Measurements from ENCODE around the gene SMIM10L1.

The SMIM10L1 gene

DNA sequence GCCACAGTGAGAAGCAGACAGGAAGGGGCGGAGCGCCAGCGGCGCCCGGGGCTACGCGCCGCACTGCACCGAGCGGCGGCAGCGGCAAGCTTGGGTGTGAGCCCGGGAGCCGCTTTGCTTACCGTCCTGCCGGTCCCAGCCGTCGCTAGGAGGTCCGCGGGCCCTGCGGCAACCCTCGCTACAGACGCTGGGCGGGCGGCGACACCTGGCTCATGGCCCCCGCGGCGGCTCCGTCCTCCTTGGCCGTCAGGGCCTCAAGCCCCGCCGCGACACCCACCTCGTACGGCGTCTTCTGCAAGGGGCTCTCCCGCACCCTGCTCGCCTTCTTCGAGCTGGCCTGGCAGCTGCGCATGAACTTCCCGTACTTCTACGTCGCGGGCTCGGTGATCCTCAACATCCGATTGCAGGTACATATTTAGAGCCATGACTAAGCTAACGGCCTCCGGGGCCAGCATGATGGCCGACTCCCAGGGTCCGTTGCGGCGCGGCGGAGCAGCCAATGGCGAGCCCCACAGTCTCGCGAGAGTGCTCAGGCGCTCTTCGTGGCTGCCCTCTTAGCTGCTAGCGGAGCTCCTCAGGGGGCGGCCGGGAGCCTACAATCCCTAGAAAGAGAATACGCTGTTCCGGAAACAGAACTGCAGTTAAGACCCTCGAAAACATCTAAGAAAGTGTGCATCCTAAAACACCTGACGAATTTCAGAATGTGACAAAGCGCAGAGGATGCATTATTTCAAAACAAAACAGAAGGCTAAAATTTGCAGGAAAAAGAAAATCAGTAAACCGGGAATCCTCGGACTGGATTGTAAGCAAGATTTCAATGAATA, at the start of gene SMIM10L1:
SMIM10L1 (plus strand) TSS at position 50 of the 824 bp plus-strand sequence; CDS start at position 213, 163 bp downstream.
- DNase-seq: peak; percentile 80 to 97 (median 91)
- intact Hi-C loops (cut with DNase I): no loop called here

DNA sequence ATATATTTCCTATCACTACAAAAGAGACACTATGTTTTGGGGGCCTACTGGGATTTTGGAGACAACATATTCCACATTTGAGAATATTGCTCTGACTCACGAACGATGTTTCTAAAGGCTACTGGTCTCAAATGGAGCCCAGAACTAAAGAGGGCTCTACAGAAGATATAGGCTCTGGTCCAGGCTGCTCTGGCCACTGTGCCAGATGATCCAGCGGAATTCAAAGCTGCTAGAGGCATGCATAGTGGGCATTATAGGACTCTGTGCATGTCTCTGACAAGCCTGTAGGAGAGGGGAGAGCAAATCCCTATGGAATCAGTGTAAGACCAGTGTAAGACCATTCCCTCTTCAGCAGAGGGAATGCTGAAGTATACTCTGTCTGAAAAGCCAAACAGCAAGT, 40.6 kb upstream of the SMIM10L1 start:
- no peak for DNase-seq
- intact Hi-C loops (cut with DNase I): no loop called here

DNA sequence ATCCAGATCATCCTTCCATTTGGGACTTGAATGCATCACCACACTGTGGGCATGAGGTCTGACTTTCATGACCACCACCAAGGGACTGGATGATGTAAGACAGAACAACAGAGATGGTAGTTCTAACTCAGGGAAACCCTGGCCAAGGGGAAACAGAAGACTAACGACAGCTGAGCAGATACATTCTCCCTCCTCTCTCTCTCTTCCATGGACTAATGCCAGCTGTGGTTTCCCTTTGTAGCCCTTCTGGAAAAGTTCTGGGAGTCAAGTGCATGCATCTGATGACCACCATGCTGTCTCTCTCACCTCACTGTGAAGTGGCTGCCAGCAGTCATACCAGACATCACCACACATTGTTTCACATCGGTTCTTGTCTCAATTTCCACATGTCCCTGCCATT, 40.0 kb upstream of the SMIM10L1 start:
- intact Hi-C loops (cut with DNase I): no loop called here
- no peak for DNase-seq

- peak in 1 of 42 donors; percentile 6 for DNase-seq
Observed at GRCh38 chr12:11133162-11133561, 37.8 kb upstream of the SMIM10L1 start.

GRCh38 chr12:11133816-11134215, 37.2 kb upstream of the SMIM10L1 start:
- intact Hi-C loops (cut with DNase I): no loop called here
- no peak for DNase-seq

More at GRCh38 chr12:11133162-11133561, 37.8 kb upstream of the SMIM10L1 start:
- intact Hi-C loops (cut with DNase I): no loop called here

- intact Hi-C loops (cut with DNase I): no loop called here
- no peak for DNase-seq
Observed at GRCh38 chr12:11134305-11134704, 36.7 kb upstream of the SMIM10L1 start, which contains the start of gene TAS2R30. Gene TAS2R30, minus strand, starts transcription at chr12:11134644. Its CDS starts 400 bp downstream, at chr12:11134244.

- DNase-seq: no peak
- intact Hi-C loops (cut with DNase I): no loop called here
Observed at GRCh38 chr12:11136075-11136474, 34.9 kb upstream of the SMIM10L1 start.

- intact Hi-C loops (cut with DNase I): no loop called here
- no peak for DNase-seq
Observed at GRCh38 chr12:11143352-11143751, 27.6 kb upstream of the SMIM10L1 start.

GRCh38 chr12:11144297-11144696, 26.7 kb upstream of the SMIM10L1 start:
- intact Hi-C loops (cut with DNase I): no loop called here
- DNase-seq: no peak

DNA sequence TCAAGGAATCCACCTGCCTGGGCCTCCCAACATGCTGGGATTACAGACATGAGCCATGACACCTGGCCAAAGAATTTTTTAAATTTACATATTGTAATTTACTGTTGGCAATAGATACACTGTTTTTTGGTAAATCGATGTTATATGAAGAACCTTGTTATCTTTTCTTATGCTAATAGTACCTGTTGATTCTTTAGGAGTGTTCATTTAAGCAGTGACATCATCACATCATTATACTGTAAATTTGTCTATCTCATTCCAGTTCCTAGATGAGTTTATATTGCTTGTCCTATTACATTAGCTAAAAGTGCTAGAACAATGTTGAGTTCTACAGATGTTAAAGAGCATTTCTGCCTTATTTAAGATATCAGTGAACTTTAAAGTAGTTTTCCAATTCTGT, 23.6 kb upstream of the SMIM10L1 start:
- no peak for DNase-seq
- intact Hi-C loops (cut with DNase I): no loop called here

- no peak for DNase-seq
- intact Hi-C loops (cut with DNase I): no loop called here
Observed at GRCh38 chr12:11150832-11151231, 20.2 kb upstream of the SMIM10L1 start.

DNA sequence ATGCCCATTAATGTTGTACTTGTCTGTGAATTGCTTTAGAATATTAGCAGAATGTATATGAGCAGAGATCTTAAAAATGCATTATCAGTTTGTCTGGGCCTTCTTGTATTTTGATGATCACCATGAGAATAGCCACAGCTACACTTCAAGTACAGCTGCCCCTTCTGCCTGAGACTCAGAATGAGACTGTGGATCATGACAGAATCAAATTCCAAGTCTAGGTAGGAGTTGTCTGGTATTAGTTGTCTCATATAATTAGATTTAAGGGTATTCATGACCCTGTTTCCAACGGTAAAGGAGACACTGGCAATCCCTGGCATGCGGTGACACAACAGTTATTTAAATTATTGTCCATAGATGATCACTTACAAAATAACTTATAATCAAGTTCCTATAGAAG, 18.3 kb upstream of the SMIM10L1 start:
- DNase-seq: no peak
- intact Hi-C loops (cut with DNase I): no loop called here

DNA sequence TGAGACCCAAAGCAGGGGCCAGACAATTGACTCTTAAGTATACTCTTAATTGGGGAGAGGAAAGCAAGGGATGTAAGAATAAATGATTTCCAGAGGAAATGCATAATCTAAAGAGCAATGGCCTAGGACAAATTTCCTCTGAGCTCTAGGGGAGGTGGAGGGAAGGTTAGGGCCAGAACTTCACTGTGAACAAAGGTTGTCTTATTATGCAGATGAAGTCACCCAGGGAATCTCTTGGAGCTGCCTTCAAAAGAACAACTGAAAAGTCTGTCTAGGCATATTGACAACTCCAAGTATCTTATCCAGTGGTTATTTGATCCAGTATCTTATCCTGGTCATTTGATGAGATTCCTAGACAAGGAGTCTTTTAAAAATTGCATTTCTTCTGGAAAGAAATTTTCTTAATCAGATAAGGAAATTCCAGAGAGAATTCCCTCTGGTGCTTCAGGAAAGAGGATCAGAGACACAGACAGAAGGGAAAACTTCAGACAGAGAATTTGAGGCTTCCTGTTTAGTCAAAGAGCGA, 16.5 kb upstream of the SMIM10L1 start:
- DNase-seq: no peak
- intact Hi-C loops (cut with DNase I): no loop called here

GRCh38 chr12:11158885-11159444, 12.0 kb upstream of the SMIM10L1 start:
- no peak for DNase-seq
- intact Hi-C loops (cut with DNase I): no loop called here

DNA sequence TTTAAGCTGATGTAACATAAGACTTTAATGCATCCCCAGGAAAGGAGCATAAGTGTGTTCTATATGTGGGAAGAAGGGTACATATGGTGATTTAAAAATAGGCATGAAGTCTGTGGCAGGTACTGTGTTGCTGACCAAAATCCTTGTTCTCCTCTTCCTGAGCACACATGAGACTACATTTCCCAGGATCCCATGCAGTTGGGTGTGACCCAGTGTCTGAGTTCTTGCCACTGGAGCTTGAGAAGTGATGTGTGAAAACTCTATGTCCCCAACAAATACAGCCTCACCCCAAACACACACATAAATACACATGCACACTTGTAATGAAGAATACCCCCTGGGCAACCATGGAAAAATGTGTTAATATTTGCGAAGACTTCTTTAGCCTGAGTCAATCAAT, 8.5 kb upstream of the SMIM10L1 start:
- DNase-seq: no peak
- intact Hi-C loops (cut with DNase I): no loop called here

- intact Hi-C loops (cut with DNase I): no loop called here
- DNase-seq: no peak
Observed at GRCh38 chr12:11164384-11164783, 6.6 kb upstream of the SMIM10L1 start.

- no peak for DNase-seq
- intact Hi-C loops (cut with DNase I): no loop called here
Observed at GRCh38 chr12:11166300-11166699, 4.7 kb upstream of the SMIM10L1 start.

- intact Hi-C loops (cut with DNase I): no loop called here
- DNase-seq: no peak
Observed at GRCh38 chr12:11170810-11171144, 217 bp upstream of the SMIM10L1 start.

DNA sequence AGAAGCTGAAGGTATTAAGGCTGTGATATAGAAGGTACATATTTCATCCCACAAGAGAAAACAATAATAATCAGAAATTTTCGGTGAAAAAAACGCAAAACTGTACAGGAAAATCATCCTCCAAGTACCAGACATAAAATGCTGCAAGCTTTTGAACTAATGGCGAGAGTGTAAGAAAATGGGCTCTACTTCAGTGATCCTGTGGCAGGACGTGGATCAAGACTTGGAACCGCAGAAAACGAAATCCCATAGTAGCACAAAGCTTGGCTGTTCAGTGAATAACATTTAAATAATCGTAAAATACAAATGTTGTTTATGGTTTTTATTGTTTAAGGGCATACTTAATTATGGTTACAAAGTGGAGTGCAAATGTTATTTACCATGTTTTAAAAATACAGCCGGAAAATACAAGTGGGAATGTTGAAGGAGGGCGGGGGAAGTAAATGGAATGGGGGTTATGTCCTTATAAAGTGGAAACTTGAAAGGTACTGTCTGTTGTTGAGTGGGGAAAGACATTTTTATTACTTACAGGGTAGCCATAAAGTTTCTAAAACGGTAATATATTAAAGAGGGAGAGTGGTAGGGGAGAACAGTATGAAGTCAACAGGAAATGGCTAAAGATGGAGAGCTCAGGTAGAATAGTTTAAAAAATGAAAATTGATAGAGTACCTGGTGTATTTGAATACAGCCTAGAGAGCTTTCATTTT, 1.1 kb downstream of the SMIM10L1 start:
- intact Hi-C loops (cut with DNase I): no loop called here
- peak in 2 of 42 donors; percentile 2 to 7 for DNase-seq

DNA sequence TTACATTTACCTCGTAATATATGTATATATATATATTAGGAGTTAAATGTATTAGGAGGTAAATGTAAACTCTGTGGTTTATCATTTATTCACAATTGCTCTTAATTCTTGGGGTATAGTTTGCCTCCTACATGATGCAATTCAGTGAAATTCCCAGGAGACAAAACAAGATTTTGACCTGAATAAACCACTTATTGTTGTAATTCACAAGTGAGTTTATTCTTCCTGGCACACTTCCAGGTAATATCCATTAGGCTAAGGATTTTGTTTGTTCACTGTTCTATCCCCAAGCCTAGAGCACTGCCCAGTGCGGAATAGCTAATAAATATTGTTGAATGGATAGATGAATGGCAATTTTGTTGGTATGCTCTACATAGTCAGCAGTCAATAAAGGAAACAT, 3.0 kb downstream of the SMIM10L1 start:
- DNase-seq: no peak

More for the DNA sequence above, 3.0 kb downstream of the SMIM10L1 start:
- intact Hi-C loops (cut with DNase I): no loop called here
